Liver (tissue), 9 donors: Measurements from ENCODE around the gene SCO2. TPM values are rescaled to one million over a fixed set of nuclear protein-coding genes. Genes with fewer than 3 reads are reported as not detected.

Experiments used
- DNase-seq: peaks from one replicate; pipeline ENCODE4 v3.0.0-alpha.2; 2017; ENCODE audit warnings: low spot score
- H3K27ac ChIP-seq, 2 donors: one replicate each; pipeline ENCODE4 v1.7.0; 2013; ENCODE audit warnings: inconsistent platforms in 2 of 2, low read length in 2 of 2, control low read depth in 1 of 2, low read depth in 1 of 2, mild to moderate bottlenecking in 1 of 2
- H3K27me3 ChIP-seq, 4 donors: one replicate each; pipeline versions ENCODE4 v1.6.1 to v1.7.0; 2013; ENCODE audit warnings: low read length in 3 of 4, inconsistent platforms in 1 of 4, mild to moderate bottlenecking in 1 of 4, moderate library complexity in 1 of 4; ENCODE audit not compliant: control insufficient read depth in 4 of 4, insufficient read depth in 4 of 4
- H3K36me3 ChIP-seq, 4 donors: one replicate each; pipeline versions ENCODE4 v1.6.1 to v1.7.0; 2013; ENCODE audit warnings: low read length in 3 of 4, mild to moderate bottlenecking in 3 of 4, low read depth in 1 of 4, moderate library complexity in 1 of 4; ENCODE audit not compliant: control insufficient read depth in 4 of 4, insufficient read depth in 3 of 4
- H3K4me1 ChIP-seq, 4 donors: one replicate each; pipeline versions ENCODE4 v1.6.1 to v1.7.0; 2013; ENCODE audit warnings: low read length in 3 of 4, mild to moderate bottlenecking in 3 of 4, moderate library complexity in 1 of 4; ENCODE audit not compliant: control insufficient read depth in 4 of 4, insufficient read depth in 4 of 4
- H3K4me3 ChIP-seq, 3 donors: one replicate each; pipeline versions ENCODE4 v1.6.1 to v1.7.0; 2013; ENCODE audit warnings: low read length in 3 of 3, control low read depth in 1 of 3, low read depth in 1 of 3, mild to moderate bottlenecking in 1 of 3
- H3K9ac ChIP-seq, 2 donors: one replicate each; pipeline ENCODE4 v1.7.0; 2013; ENCODE audit warnings: low read length in 2 of 2, mild to moderate bottlenecking in 2 of 2, moderate library complexity in 2 of 2, control low read depth in 1 of 2, low read depth in 1 of 2
- H3K9me3 ChIP-seq, 4 donors: one replicate each; pipeline versions ENCODE4 v1.6.1 to v1.7.0; 2013; ENCODE audit warnings: low read length in 3 of 4; ENCODE audit not compliant: control insufficient read depth in 4 of 4
- CTCF ChIP-seq: fragments of 150-350 bp; IDR thresholded peaks from 2 replicates; pipeline ENCODE4 v1.5.1; 2017; ENCODE audit warnings: improper control_type of control experiment, low read depth, low read length; ENCODE audit not compliant: missing input control
- EGR1 ChIP-seq, 2 donors: IDR thresholded peaks; 2 replicates each; pipeline ENCODE4 v1.6.1; 2016 to 2018; ENCODE audit warnings: antibody characterized with exemption in 2 of 2, low read depth in 2 of 2
- FOXA2 ChIP-seq: IDR thresholded peaks from 2 replicates; pipeline ENCODE4 v1.6.1; 2016; ENCODE audit warnings: antibody characterized with exemption
- GABPA ChIP-seq, 2 donors: IDR thresholded peaks in 1 of 2; conservative IDR thresholded peaks in 1 of 2; 2 replicates each; pipeline ENCODE4 v1.6.1; 2016; ENCODE audit warnings: antibody characterized with exemption in 2 of 2, mild to moderate bottlenecking in 1 of 2, moderate library complexity in 1 of 2
- HNF4A ChIP-seq, 2 donors: conservative IDR thresholded peaks; 2 replicates each; pipeline ENCODE4 v1.6.1; 2016; ENCODE audit warnings: antibody characterized with exemption in 2 of 2, mild to moderate bottlenecking in 2 of 2
- HNF4G ChIP-seq: IDR thresholded peaks from 2 replicates; pipeline ENCODE4 v1.6.1; 2016; ENCODE audit warnings: antibody characterized with exemption
- JUND ChIP-seq, 2 donors: IDR thresholded peaks; 2 replicates each; pipeline ENCODE4 v1.6.1; 2016; ENCODE audit warnings: antibody characterized with exemption in 2 of 2
- MAX ChIP-seq: IDR thresholded peaks from 2 replicates; pipeline ENCODE4 v1.6.1; 2016; ENCODE audit warnings: antibody characterized with exemption
- NR2F2 ChIP-seq: IDR thresholded peaks from 2 replicates; pipeline ENCODE4 v1.6.1; 2016; ENCODE audit warnings: antibody characterized with exemption
- RAD21 ChIP-seq, 2 donors: IDR thresholded peaks; 2 replicates each; pipeline ENCODE4 v1.6.1; 2016; ENCODE audit warnings: antibody characterized with exemption in 2 of 2, mild to moderate bottlenecking in 2 of 2
- REST ChIP-seq: IDR thresholded peaks from 2 replicates; pipeline ENCODE4 v1.6.1; 2016; ENCODE audit warnings: antibody characterized with exemption, mild to moderate bottlenecking
- RXRA ChIP-seq, 2 donors: IDR thresholded peaks; 2 replicates each; pipeline ENCODE4 v1.6.1; 2017 to 2018; ENCODE audit warnings: antibody characterized with exemption in 2 of 2, mild to moderate bottlenecking in 1 of 2
- SP1 ChIP-seq: IDR thresholded peaks from 2 replicates; pipeline ENCODE4 v1.6.1; 2018; ENCODE audit warnings: antibody characterized with exemption, mild to moderate bottlenecking
- TAF1 ChIP-seq: conservative IDR thresholded peaks from 2 replicates; pipeline ENCODE4 v1.6.1; 2016; ENCODE audit warnings: antibody characterized with exemption, mild to moderate bottlenecking
- ZBTB33 ChIP-seq: IDR thresholded peaks from 2 replicates; pipeline ENCODE4 v1.6.1; 2016; ENCODE audit warnings: antibody characterized with exemption
- WGBS: extraction: QIAGEN DNeasy Blood & Tissue Kit; methylation state at CpG from one replicate; pipeline ENCODE4 v1.1.7; 2013; 5-methylcytosine and 5-hydroxymethylcytosine counted together
- polyA plus RNA-seq, 2 donors: library from polyadenylated mRNA; stranded (reverse) in 1 of 2; unstranded in 1 of 2; fragments of 200-250 nt in 1 of 2; fragments of >200 nt in 1 of 2; fragmentation: Nextera tagmentation in 1 of 2; extraction: Ambion mirVana in 1 of 2; gene quantifications; one replicate each; pipeline versions ENCODE4 v1.2.1 to v1.2.3, GENCODE V29; 2013 to 2015
- total RNA-seq, 2 donors: library from RNA; depleted of rRNA; stranded (reverse); fragments of >200 nt; gene quantifications; one replicate each; pipeline ENCODE4 v1.2.3, GENCODE V29; 2014
- TF ChIP-seq, protein P1 (sequence below): IDR thresholded peaks from 2 replicates; pipeline ENCODE4 v1.6.1; 2016; ENCODE audit warnings: antibody characterized with exemption
- donor health status: healthy.
- donor health status: healthy.
- donor health status: healthy.
- donor health status: healthy.
- donor health status: healthy.

Gene SCO2
- total and polyA plus RNA-seq, 4 donors, result 1.4 to 2.9 (median 1.8) TPM

DNA sequence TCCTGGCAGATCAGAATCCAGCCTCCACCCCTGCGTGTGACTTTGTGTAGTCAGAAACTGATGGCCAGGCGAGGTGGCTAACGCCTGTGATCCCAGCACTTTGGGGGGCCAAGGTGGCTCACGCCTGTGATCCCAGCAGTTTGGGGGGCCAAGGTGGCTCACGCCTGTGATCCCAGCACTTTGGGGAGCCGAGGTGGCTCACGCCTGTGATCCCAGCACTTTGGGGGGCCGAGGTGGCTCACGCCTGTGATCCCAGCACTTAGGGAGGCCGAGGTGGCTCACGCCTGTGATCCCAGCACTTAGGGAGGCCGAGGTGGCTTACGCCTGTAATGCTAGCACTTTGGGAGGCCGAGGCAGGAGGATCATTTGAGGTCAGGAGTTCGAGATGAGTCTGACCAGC lies 12.2 kb downstream of the SCO2 start (continued):
- TF ChIP-seq REST, result no peak
- TF ChIP-seq MAX, result no peak
- TF ChIP-seq TAF1, result no peak
- no peak for TF ChIP-seq JUND (IDR thresholded peaks at IDR 0.05)
- no peak for TF ChIP-seq EGR1 (IDR thresholded peaks at IDR 0.05; ENCODE audit: low read depth in 2 of 2)
- TF ChIP-seq HNF4G, result no peak
- no peak for TF ChIP-seq FOXA2

GRCh38 chr22:50508897-50509296 lies 16.5 kb downstream of the SCO2 start:
- no peaks in the 10 kb centered on the region for H3K9me3 ChIP-seq
- H3K4me3 ChIP-seq, result peak overlapping the region; percentile 67 to 97 (median 67)
- WGBS, result 23% methylated on average over 3 of the region's 3 CpGs
- TF ChIP-seq SP1 (no peak), RAD21 (IDR thresholded peaks at IDR 0.05) (no peak), NR2F2 (no peak), MAX (no peak), HNF4G (no peak), RXRA (IDR thresholded peaks at IDR 0.05) (no peak), ZBTB33 (no peak), EGR1 (IDR thresholded peaks at IDR 0.05; ENCODE audit: low read depth in 2 of 2) (no peak), GABPA (IDR thresholded peaks at IDR 0.05 in 1 of 2, conservative IDR thresholded peaks at IDR 0.05 in 1 of 2) (no peak), CTCF (no peak), TAF1 (no peak), FOXA2 (no peak), HNF4A (conservative IDR thresholded peaks at IDR 0.05) (no peak), REST (no peak)
- TF ChIP-seq, protein P1, sequence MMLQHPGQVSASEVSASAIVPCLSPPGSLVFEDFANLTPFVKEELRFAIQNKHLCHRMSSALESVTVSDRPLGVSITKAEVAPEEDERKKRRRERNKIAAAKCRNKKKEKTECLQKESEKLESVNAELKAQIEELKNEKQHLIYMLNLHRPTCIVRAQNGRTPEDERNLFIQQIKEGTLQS, result no peak
- no peaks in the 10 kb centered on the region for H3K27me3 ChIP-seq
- H3K36me3 ChIP-seq, result peaks cover 0 to 7% (median 2%) of the 10 kb centered on the region in 4 donors
- H3K9ac ChIP-seq, result peak overlapping the region; percentile 39 to 86
- H3K27ac ChIP-seq, result peak overlapping the region; percentile 86 to 90
- no peak for DNase-seq
- peaks cover 11 to 27% (median 24%) of the 10 kb centered on the region in 4 donors for H3K4me1 ChIP-seq
